ENCODE measurements around the gene CACNA2D2. TPM values are rescaled to one million over a fixed set of nuclear protein-coding genes. Genes with fewer than 3 reads are reported as not detected.

CACNA2D2 gene
- total RNA-seq, 4 donors from 2014 or later, result 0.31 to 1.7 (median 0.66) TPM

GRCh38 chr3:50406487-50406886 lies 96.9 kb downstream of the CACNA2D2 start:
- Histone ChIP-seq H3K9me3 (no peaks in the 10 kb centered on the region), H3K4me1 (no peaks in the 10 kb centered on the region), H3K4me3 (no peak overlapping the region), H3K27me3 (no peaks in the 10 kb centered on the region), H3K27ac (no peak overlapping the region), H3K36me3 (no peaks in the 10 kb centered on the region)
- TF ChIP-seq, protein P1, sequence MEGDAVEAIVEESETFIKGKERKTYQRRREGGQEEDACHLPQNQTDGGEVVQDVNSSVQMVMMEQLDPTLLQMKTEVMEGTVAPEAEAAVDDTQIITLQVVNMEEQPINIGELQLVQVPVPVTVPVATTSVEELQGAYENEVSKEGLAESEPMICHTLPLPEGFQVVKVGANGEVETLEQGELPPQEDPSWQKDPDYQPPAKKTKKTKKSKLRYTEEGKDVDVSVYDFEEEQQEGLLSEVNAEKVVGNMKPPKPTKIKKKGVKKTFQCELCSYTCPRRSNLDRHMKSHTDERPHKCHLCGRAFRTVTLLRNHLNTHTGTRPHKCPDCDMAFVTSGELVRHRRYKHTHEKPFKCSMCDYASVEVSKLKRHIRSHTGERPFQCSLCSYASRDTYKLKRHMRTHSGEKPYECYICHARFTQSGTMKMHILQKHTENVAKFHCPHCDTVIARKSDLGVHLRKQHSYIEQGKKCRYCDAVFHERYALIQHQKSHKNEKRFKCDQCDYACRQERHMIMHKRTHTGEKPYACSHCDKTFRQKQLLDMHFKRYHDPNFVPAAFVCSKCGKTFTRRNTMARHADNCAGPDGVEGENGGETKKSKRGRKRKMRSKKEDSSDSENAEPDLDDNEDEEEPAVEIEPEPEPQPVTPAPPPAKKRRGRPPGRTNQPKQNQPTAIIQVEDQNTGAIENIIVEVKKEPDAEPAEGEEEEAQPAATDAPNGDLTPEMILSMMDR (IDR thresholded peaks at IDR 0.05), result no peak
- TF ChIP-seq POLR2AphosphoS5 (IDR thresholded peaks at IDR 0.05), result no peak
- no peak for TF ChIP-seq POLR2A (IDR thresholded peaks at IDR 0.05)
- no peak for TF ChIP-seq EP300 (IDR thresholded peaks at IDR 0.05)
- WGBS, 2 donors (ENCODE audit: low coverage in 1 of 2), result 54% methylated on average over 1 of the region's 1 CpG; no CpG with 5 or more reads in 1 of the 2 donors
- no peak for ATAC-seq

DNA sequence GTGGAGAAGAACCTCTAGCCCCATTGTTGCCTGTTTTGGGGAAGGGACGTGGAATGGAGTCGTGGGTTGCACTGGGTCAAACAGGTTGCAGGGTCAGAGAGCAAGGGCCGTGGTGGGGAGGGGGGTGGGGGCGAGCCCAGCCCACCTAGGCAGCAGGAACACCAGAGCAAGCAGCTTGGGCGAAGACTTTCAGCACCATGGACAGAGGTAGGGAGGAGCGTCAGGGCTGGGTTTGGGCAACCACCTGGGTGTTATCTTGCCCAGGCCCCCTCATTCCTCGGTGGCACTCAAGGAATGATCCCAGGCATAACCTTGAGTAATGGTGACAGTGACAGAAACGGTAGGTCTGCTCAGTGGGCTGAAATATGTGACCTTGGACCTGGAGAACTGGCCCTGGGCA lies 98.2 kb downstream of the CACNA2D2 start:
- Histone ChIP-seq H3K4me1 (no peaks in the 10 kb centered on the region), H3K27ac (no peak overlapping the region), H3K4me3 (no peak overlapping the region), H3K9me3 (no peaks in the 10 kb centered on the region), H3K27me3 (no peaks in the 10 kb centered on the region), H3K36me3 (no peaks in the 10 kb centered on the region)
- TF ChIP-seq POLR2AphosphoS5 (IDR thresholded peaks at IDR 0.05) (no peak), EP300 (IDR thresholded peaks at IDR 0.05) (no peak), POLR2A (IDR thresholded peaks at IDR 0.05) (no peak)
- TF ChIP-seq, protein P1 (IDR thresholded peaks at IDR 0.05), result no peak
- no peak for ATAC-seq
- WGBS, 2 donors (ENCODE audit: low coverage in 1 of 2), result 15 to 17% methylated on average over 1 to 5 of the region's 8 CpGs

DNA sequence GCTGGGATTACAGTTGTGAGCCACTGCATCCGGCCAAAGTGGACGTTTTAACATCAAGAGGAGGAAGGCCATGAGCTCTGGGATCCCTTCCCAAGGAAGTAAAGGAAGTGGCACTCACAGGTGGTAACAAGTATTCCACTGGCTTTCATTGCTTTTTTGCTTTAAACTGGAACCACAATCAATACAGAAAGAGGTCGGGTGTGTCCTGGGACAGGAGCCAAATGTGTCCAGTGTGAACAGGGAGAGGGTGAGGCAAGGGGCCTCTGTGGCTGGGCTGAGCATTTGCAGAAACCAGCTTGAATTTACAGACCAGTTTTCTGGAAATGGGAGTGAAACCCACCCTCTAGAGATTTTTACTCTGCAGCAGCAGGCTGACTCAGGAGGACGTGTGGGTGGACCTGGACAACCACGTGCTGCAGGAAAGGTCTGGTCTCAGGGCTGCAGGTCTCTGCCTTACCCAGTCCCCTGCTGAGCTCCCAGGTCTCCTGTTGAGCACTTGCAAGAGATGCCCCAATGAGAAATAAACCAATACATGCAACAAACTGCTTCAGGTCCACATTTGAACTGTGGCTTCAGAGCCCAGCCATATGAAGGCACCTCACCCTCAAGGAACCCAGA lies 101.3 kb downstream of the CACNA2D2 start:
- WGBS, 2 donors (ENCODE audit: low coverage in 1 of 2), result 34% methylated on average over 3 of the region's 5 CpGs; no CpG with 5 or more reads in 1 of the 2 donors
- H3K4me3 ChIP-seq, result no peak overlapping the region
- TF ChIP-seq EP300 (IDR thresholded peaks at IDR 0.05) (no peak), POLR2AphosphoS5 (IDR thresholded peaks at IDR 0.05) (no peak), POLR2A (IDR thresholded peaks at IDR 0.05) (no peak)
- TF ChIP-seq, protein P1 (IDR thresholded peaks at IDR 0.05), result no peak

GRCh38 chr3:50396502-50396901 lies 106.9 kb downstream of the CACNA2D2 start:
- Histone ChIP-seq H3K9me3 (no peaks in the 10 kb centered on the region), H3K27me3 (no peaks in the 10 kb centered on the region), H3K36me3 (no peaks in the 10 kb centered on the region), H3K4me1 (no peaks in the 10 kb centered on the region), H3K4me3 (no peak overlapping the region), H3K27ac (no peak overlapping the region)
- TF ChIP-seq POLR2AphosphoS5 (IDR thresholded peaks at IDR 0.05) (no peak), POLR2A (IDR thresholded peaks at IDR 0.05) (no peak), EP300 (IDR thresholded peaks at IDR 0.05) (no peak)
- TF ChIP-seq, protein P1 (IDR thresholded peaks at IDR 0.05), result no peak
- WGBS, 2 donors (ENCODE audit: low coverage in 1 of 2), result 100% methylated on average over 1 of the region's 10 CpGs
- ATAC-seq, result no peak

More for the DNA sequence above, 101.3 kb downstream of the CACNA2D2 start:
- no peak overlapping the region for H3K27ac ChIP-seq
- H3K4me1 ChIP-seq, result no peaks in the 10 kb centered on the region
- no peaks in the 10 kb centered on the region for H3K27me3 ChIP-seq
- no peaks in the 10 kb centered on the region for H3K36me3 ChIP-seq
- H3K9me3 ChIP-seq, result no peaks in the 10 kb centered on the region
- no peak for ATAC-seq
